Measurements from ENCODE around the gene ATP8A2. TPM values are rescaled to one million over a fixed set of nuclear protein-coding genes. Genes with fewer than 3 reads are reported as not detected.
"Not testable (repeated sequence)": the region's sequence is repeated elsewhere in the genome, so short reads cannot be mapped to it uniquely, and the experiment has no call there.

Gene ATP8A2
- total RNA-seq, 1 experiment from 2014 or later = 5.2 TPM

DNA sequence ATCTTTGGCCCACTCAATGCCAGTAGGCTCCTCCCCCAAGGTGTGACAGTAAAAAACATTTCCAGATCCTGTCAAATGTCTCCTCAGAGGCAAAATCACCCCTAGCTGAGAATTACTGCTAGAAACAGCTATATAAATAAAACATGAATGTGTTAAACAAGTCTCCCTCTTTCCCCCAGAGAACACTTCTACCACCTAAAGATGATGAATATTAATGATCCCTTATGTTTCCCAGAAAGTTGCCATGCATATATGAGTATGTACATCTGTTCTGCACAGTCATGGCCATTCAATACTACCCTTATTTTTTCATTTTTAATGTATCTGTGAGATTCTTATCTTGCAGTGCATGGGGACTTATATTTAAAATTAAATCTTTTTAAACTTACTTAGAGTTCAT, 450.0 kb downstream of the ATP8A2 start (continued):
- no peak for TF ChIP-seq ZNF219 (CRISPR knock-in tag; IDR thresholded peaks at IDR 0.05; ENCODE audit: borderline replicate concordance)
- no peak for TF ChIP-seq NFYB (CRISPR knock-in tag; conservative IDR thresholded peaks at IDR 0.05; ENCODE audit: low read depth)
- TF ChIP-seq ZSCAN18 (CRISPR knock-in tag; IDR thresholded peaks at IDR 0.05) = no peak
- TF ChIP-seq TEAD4 (CRISPR knock-in tag; IDR thresholded peaks at IDR 0.05) = no peak
- no peak for TF ChIP-seq SOX15 (CRISPR knock-in tag; IDR thresholded peaks at IDR 0.05)
- no peak for TF ChIP-seq HMGA2 (CRISPR knock-in tag; IDR thresholded peaks at IDR 0.05)
- TF ChIP-seq IRF1 (CRISPR knock-in tag; IDR thresholded peaks at IDR 0.05) = no peak
- no peak for TF ChIP-seq EMX1 (CRISPR knock-in tag; IDR thresholded peaks at IDR 0.05)
- no peak for TF ChIP-seq MYBL2 (CRISPR knock-in tag; IDR thresholded peaks at IDR 0.05)
- TF ChIP-seq ESRRA (CRISPR knock-in tag; IDR thresholded peaks at IDR 0.05; ENCODE audit: borderline replicate concordance) = no peak

GRCh38 chr13:25827221-25827620, 455.4 kb downstream of the ATP8A2 start:
- not testable (repeated sequence) for H3K4me1 Mint-ChIP-seq

DNA sequence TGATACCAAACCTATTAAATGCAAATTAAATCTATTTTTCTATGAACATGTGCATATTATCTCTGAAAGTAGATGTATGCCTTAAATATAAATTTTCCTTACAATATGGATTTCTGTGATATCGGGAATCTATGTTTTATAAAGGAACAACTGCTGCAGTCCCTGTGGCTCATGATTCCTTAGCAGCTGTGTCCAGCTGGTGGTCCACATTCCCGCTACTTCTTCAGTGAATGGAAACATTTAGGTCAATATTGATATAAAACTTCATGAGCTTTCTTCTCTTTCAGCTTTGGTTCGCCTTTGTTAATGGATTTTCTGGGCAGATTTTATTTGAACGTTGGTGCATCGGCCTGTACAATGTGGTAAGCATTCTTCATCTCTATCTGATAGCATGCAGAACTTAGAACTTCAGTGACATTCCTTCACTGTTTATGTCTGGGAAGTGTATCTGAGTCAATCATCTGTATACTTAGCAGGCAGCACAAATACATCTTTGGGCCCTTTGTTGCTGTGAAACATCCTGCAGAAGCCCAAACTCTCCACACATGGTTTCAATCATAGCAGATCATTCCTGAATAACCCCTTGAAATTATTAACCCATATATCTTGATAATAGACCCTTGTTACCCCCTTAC, 456.2 kb downstream of the ATP8A2 start:
- Mint-ChIP-seq H3K27me3 (ENCODE audit: low read depth) (no peaks in the 10 kb centered on the region), H3K4me1 (no peaks in the 10 kb centered on the region; the same call in 1 of the 2 replicates), H3K27ac (no peak overlapping the region), H3K9me3 (peaks cover 13% of the 10 kb centered on the region), H3K36me3 (peaks cover 8% of the 10 kb centered on the region; the same call in 1 of the 2 replicates), H3K4me3 (no peak overlapping the region)
- ChIA-PET POLR2A (no interaction called here), CTCF (interaction anchor here (1.0 to 2.3 kb wide), 2 partner anchors 245 to 253 kb away, joined by 3 to 16 read pairs; no protein-coding TSS in a partner anchor)
- DNase-seq (ENCODE audit: low spot score) (no peak), ATAC-seq (no peak)
- TF ChIP-seq ZNF425 (CRISPR knock-in tag; conservative IDR thresholded peaks at IDR 0.05) (no peak), TCF7 (CRISPR knock-in tag; IDR thresholded peaks at IDR 0.05; ENCODE audit: low read depth) (no peak), NR2C2 (CRISPR knock-in tag; IDR thresholded peaks at IDR 0.05) (no peak), SMAD3 (CRISPR knock-in tag; IDR thresholded peaks at IDR 0.05; ENCODE audit: borderline replicate concordance) (no peak), ZNF532 (CRISPR knock-in tag; IDR thresholded peaks at IDR 0.05; ENCODE audit: borderline replicate concordance) (no peak), CBFB (CRISPR knock-in tag; IDR thresholded peaks at IDR 0.05; ENCODE audit: low read depth) (no peak), NFYB (CRISPR knock-in tag; conservative IDR thresholded peaks at IDR 0.05; ENCODE audit: low read depth) (no peak), ZNF423 (CRISPR knock-in tag; IDR thresholded peaks at IDR 0.05) (no peak), ESRRA (CRISPR knock-in tag; IDR thresholded peaks at IDR 0.05; ENCODE audit: borderline replicate concordance) (no peak)
- TF ChIP-seq, protein P1, sequence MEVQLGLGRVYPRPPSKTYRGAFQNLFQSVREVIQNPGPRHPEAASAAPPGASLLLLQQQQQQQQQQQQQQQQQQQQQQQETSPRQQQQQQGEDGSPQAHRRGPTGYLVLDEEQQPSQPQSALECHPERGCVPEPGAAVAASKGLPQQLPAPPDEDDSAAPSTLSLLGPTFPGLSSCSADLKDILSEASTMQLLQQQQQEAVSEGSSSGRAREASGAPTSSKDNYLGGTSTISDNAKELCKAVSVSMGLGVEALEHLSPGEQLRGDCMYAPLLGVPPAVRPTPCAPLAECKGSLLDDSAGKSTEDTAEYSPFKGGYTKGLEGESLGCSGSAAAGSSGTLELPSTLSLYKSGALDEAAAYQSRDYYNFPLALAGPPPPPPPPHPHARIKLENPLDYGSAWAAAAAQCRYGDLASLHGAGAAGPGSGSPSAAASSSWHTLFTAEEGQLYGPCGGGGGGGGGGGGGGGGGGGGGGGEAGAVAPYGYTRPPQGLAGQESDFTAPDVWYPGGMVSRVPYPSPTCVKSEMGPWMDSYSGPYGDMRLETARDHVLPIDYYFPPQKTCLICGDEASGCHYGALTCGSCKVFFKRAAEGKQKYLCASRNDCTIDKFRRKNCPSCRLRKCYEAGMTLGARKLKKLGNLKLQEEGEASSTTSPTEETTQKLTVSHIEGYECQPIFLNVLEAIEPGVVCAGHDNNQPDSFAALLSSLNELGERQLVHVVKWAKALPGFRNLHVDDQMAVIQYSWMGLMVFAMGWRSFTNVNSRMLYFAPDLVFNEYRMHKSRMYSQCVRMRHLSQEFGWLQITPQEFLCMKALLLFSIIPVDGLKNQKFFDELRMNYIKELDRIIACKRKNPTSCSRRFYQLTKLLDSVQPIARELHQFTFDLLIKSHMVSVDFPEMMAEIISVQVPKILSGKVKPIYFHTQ (CRISPR knock-in tag; IDR thresholded peaks at IDR 0.05) = no peak

More at GRCh38 chr13:25827221-25827620, 455.4 kb downstream of the ATP8A2 start:
- H3K4me3 Mint-ChIP-seq; H3K27me3 Mint-ChIP-seq (ENCODE audit: low read depth); H3K36me3 Mint-ChIP-seq; DNase-seq (ENCODE audit: low spot score); ATAC-seq; CTCF ChIA-PET; POLR2A ChIA-PET; H3K27ac Mint-ChIP-seq: not testable (repeated sequence)
- H3K9me3 Mint-ChIP-seq = peaks cover 13% of the 10 kb centered on the region

Data from WTC11 (cell line).